OCI-LY3 (cell line): ENCODE measurements around the gene SYNRG.

Experiments used
- EZH2phosphoT487 ChIP-seq: fragments of 200-600 bp; shearing (Covaris generic); IDR thresholded peaks from 2 replicates; pipeline ENCODE4 v1.6.1; 2018; ENCODE audit warnings: antibody characterized with exemption, mixed run types, low read depth
- TF ChIP-seq, protein P1 (sequence below): fragments of 200-600, 300-600 bp; sonication (generic); IDR thresholded peaks from 2 replicates; pipeline ENCODE4 v1.5.1; 2014; ENCODE audit warnings: antibody characterized with exemption, low read length, low read depth

DNA sequence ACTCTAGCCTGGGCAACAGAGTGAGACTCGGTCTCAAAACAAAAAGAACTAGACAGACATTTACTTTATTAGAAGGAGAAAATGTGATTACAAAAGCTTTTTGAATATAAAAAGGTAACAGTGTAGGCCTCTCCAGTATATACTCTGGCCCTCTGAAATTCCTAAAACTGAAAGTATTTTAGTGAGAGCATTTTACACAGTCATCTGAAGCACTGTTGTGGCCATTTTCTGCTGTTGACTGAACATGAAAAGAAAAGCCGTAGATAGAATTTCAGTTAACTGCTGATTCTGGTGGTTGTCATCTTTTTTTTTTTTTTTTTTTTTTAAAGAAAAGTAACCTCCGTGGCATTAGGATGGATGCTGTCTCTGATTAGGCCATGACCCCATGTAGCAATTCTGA, 103.9 kb downstream of the SYNRG start:
- TF ChIP-seq, protein P1, sequence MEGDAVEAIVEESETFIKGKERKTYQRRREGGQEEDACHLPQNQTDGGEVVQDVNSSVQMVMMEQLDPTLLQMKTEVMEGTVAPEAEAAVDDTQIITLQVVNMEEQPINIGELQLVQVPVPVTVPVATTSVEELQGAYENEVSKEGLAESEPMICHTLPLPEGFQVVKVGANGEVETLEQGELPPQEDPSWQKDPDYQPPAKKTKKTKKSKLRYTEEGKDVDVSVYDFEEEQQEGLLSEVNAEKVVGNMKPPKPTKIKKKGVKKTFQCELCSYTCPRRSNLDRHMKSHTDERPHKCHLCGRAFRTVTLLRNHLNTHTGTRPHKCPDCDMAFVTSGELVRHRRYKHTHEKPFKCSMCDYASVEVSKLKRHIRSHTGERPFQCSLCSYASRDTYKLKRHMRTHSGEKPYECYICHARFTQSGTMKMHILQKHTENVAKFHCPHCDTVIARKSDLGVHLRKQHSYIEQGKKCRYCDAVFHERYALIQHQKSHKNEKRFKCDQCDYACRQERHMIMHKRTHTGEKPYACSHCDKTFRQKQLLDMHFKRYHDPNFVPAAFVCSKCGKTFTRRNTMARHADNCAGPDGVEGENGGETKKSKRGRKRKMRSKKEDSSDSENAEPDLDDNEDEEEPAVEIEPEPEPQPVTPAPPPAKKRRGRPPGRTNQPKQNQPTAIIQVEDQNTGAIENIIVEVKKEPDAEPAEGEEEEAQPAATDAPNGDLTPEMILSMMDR, result no peak
- no peak for TF ChIP-seq EZH2phosphoT487
